HFF-Myc (cell line): ENCODE results near the gene PDGFB.

Experiments used
- DNase-seq: peaks from one replicate; pipeline ENCODE4 v3.0.0-alpha.2; 2011; ENCODE audit warnings: low read depth; ENCODE audit errors: extremely low read depth
- H3K4me3 ChIP-seq: replicated peaks from 2 replicates; pipeline ENCODE4 v1.5.1; 2011; ENCODE audit warnings: low read depth, mild to moderate bottlenecking, control low read depth, low read length
- TF ChIP-seq, protein P1 (sequence below): IDR thresholded peaks from 2 replicates; pipeline ENCODE4 v1.5.1; 2012; ENCODE audit warnings: mild to moderate bottlenecking, low read depth, low read length, control low read depth; ENCODE audit errors: missing control alignments

The PDGFB gene

GRCh38 chr22:39175353-39176142, 69.2 kb downstream of the PDGFB start:
- no peak overlapping the region for H3K4me3 ChIP-seq
- TF ChIP-seq, protein P1, sequence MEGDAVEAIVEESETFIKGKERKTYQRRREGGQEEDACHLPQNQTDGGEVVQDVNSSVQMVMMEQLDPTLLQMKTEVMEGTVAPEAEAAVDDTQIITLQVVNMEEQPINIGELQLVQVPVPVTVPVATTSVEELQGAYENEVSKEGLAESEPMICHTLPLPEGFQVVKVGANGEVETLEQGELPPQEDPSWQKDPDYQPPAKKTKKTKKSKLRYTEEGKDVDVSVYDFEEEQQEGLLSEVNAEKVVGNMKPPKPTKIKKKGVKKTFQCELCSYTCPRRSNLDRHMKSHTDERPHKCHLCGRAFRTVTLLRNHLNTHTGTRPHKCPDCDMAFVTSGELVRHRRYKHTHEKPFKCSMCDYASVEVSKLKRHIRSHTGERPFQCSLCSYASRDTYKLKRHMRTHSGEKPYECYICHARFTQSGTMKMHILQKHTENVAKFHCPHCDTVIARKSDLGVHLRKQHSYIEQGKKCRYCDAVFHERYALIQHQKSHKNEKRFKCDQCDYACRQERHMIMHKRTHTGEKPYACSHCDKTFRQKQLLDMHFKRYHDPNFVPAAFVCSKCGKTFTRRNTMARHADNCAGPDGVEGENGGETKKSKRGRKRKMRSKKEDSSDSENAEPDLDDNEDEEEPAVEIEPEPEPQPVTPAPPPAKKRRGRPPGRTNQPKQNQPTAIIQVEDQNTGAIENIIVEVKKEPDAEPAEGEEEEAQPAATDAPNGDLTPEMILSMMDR: no peak
- no peak for DNase-seq

DNA sequence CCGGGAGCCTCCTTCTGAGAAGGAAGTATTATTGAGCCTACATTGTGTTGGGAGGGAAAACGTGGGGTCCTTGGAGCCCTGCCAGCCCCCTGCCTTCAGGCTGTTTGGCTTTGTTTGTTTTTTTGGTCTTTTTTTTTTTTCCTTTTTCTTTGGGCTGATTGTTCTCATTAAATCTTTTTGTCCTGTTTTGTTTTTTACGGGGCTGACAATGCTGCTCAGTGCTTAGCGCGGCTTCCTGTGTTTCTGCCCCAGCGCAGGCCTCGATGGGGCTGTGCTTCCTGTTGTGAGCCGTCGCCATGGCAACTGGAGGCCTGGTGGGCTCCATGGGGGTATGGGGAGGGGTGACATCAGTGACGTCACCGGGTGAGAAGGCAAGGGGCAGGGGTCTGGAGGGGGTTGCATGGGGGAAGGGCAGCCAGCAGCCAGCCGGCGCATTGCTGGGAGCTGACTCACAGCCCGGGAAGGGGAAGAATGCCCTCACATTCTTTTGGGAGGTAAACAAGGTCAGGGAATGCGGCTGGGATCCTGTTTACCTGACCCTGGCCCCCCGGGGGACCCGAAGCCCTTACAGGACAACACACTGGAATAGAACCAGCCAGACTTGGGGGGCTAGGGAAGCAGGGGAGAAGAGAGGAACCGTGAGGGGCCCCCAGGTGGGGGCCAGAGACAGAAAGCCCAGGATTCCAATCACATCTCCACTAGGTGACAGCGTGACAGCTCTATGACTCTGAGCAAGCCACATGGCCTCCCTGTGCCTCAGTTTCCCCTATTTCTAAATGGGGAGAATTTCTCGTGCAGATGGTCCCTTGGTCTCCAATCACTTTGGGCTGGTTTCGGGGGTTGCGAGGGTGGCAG, 70.1 kb downstream of the PDGFB start:
- peak; percentile 84 for DNase-seq
- no peak overlapping the region for H3K4me3 ChIP-seq
- TF ChIP-seq, protein P1: no peak

GRCh38 chr22:39173787-39174497, 70.8 kb downstream of the PDGFB start:
- no peak for DNase-seq
- H3K4me3 ChIP-seq: no peak overlapping the region
- TF ChIP-seq, protein P1: no peak
